Smooth muscle cell (in vitro differentiated cells): ENCODE data around the gene CTBP2. TPM values are rescaled to one million over a fixed set of nuclear protein-coding genes. Genes with fewer than 3 reads are reported as not detected.
A peak's percentile ranks its signal among the peaks of the same experiment; 100 is the strongest.

Source experiments
- DNase-seq: peaks from one replicate; lab custom pipeline; 2025; ENCODE audit not compliant: unreplicated experiment; lab: John Stamatoyannopoulos, UW
- H2AFZ ChIP-seq: fragments of 200-600 bp; sonication (generic); 2 replicates; pipeline ENCODE4 v1.6.0; 2016; ENCODE audit warnings: antibody characterized with exemption, low read depth, mild to moderate bottlenecking
- H3F3A ChIP-seq: fragments of 200-600 bp; sonication (generic); 2 replicates; pipeline ENCODE4 v1.6.0; 2017; ENCODE audit warnings: antibody characterized with exemption, low read depth
- H3K27ac ChIP-seq: fragments of 200-600 bp; sonication (generic); 2 replicates; pipeline ENCODE4 v1.5.1; 2016; ENCODE audit warnings: low read depth, mild to moderate bottlenecking
- H3K27me3 ChIP-seq: fragments of 200-600 bp; sonication (generic); 2 replicates; pipeline ENCODE4 v1.6.1; 2016; ENCODE audit warnings: low read depth, mild to moderate bottlenecking
- H3K36me3 ChIP-seq: fragments of 200-600 bp; sonication (generic); 2 replicates; pipeline ENCODE4 v1.5.1; 2016; ENCODE audit warnings: low read depth
- H3K4me1 ChIP-seq: fragments of 200-600 bp; sonication (generic); 2 replicates; pipeline ENCODE4 v1.5.1; 2016; ENCODE audit warnings: low read depth
- H3K4me2 ChIP-seq: fragments of 200-600 bp; sonication (generic); 2 replicates; pipeline ENCODE4 v1.6.0; 2016; ENCODE audit warnings: mild to moderate bottlenecking
- H3K4me3 ChIP-seq: fragments of 200-600 bp; sonication (generic); 2 replicates; pipeline ENCODE4 v1.5.1; 2016; ENCODE audit warnings: mild to moderate bottlenecking
- H3K79me2 ChIP-seq: fragments of 200-600 bp; sonication (generic); 2 replicates; pipeline ENCODE4 v1.6.0; 2016; ENCODE audit warnings: low read depth, mild to moderate bottlenecking
- H3K9ac ChIP-seq: fragments of 200-600 bp; sonication (generic); 2 replicates; pipeline ENCODE4 v1.6.0; 2016; ENCODE audit warnings: low read depth
- H3K9me3 ChIP-seq: fragments of 200-600 bp; sonication (generic); replicated peaks from 2 replicates; pipeline ENCODE4 v1.5.1; 2016; ENCODE audit warnings: low read depth
- H4K20me1 ChIP-seq: fragments of 200-600 bp; sonication (generic); 2 replicates; pipeline ENCODE4 v1.6.0; 2016; ENCODE audit warnings: low read depth
- WGBS: methylation state at CpG from one replicate; pipeline ENCODE4 v1.1.7; 2016; ENCODE audit warnings: low lambda C conversion rate; 5-methylcytosine and 5-hydroxymethylcytosine counted together
- polyA plus RNA-seq: library from polyadenylated mRNA; unstranded; fragments of >200 nt; fragmentation: Nextera tagmentation; extraction: Ambion mirVana; gene quantifications from 2 replicates; pipeline ENCODE4 v1.2.1, GENCODE V29; 2016
- total RNA-seq: library from RNA; depleted of rRNA; stranded (reverse); fragments of >200 nt; gene quantifications from 2 replicates; pipeline ENCODE4 v1.2.3, GENCODE V29; 2014
- TF ChIP-seq, protein P1 (sequence below): fragments of 200-600 bp; sonication (generic); IDR thresholded peaks from 2 replicates; pipeline ENCODE4 v1.5.1; 2017; ENCODE audit warnings: borderline replicate concordance, mild to moderate bottlenecking, antibody characterized with exemption; ENCODE audit not compliant: insufficient read depth, poor library complexity, severe bottlenecking

CTBP2 gene
- total and polyA plus RNA-seq, 2 experiments from 2014 or later = 49.9 to 69.5 TPM

- H4K20me1 ChIP-seq = peaks cover 100% of the 10 kb centered on the region
- no peak for DNase-seq
- H3F3A ChIP-seq = no peaks in the 10 kb centered on the region
- H3K4me1 ChIP-seq = no peaks in the 10 kb centered on the region
- H3K9me3 ChIP-seq = no peaks in the 10 kb centered on the region
- peaks cover 100% of the 10 kb centered on the region for H3K79me2 ChIP-seq
- H3K4me2 ChIP-seq = no peak overlapping the region
- no peak overlapping the region for H3K4me3 ChIP-seq
- TF ChIP-seq, protein P1, sequence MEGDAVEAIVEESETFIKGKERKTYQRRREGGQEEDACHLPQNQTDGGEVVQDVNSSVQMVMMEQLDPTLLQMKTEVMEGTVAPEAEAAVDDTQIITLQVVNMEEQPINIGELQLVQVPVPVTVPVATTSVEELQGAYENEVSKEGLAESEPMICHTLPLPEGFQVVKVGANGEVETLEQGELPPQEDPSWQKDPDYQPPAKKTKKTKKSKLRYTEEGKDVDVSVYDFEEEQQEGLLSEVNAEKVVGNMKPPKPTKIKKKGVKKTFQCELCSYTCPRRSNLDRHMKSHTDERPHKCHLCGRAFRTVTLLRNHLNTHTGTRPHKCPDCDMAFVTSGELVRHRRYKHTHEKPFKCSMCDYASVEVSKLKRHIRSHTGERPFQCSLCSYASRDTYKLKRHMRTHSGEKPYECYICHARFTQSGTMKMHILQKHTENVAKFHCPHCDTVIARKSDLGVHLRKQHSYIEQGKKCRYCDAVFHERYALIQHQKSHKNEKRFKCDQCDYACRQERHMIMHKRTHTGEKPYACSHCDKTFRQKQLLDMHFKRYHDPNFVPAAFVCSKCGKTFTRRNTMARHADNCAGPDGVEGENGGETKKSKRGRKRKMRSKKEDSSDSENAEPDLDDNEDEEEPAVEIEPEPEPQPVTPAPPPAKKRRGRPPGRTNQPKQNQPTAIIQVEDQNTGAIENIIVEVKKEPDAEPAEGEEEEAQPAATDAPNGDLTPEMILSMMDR = no peak
- H3K27ac ChIP-seq = no peak overlapping the region
- H3K27me3 ChIP-seq = no peaks in the 10 kb centered on the region
- 96% methylated on average over 5 of the region's 5 CpGs for WGBS
- H2AFZ ChIP-seq = no peak overlapping the region
- no peaks in the 10 kb centered on the region for H3K36me3 ChIP-seq
- H3K9ac ChIP-seq = no peak overlapping the region
Measured at GRCh38 chr10:125115409-125115808, 45.0 kb downstream of the CTBP2 start.

DNA sequence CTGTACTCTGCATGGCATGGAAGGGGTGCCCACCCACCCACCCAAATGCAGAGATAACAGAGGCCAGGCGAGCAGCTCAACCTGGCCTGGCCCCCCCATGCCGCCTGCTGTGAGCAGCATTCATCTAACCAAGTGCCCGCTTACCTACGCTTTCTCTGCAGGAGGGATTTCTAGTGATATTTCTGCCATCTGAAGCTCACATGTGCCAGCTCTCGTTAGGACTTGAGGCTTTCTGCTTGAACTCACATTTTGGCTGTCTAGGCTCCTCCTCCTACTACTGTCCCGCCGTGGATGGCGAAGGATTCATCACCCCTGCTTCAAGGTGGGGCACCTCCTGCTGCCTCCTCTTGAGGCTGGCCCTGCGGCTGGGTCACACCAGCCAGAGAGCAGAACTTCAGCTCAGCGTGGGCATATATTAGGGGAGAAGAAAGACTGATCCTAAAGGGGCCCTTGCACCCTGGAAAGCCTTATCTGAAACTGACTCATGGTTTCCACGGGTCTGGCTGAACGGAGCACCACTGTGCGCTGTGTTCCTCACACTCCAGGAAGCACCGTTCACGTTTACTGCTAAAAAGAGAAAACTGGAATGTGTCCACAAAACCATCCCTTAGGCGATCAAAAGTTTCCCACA lies 45.5 kb downstream of the CTBP2 start:
- WGBS = 70% methylated on average over 16 of the region's 16 CpGs
- TF ChIP-seq, protein P1 = no peak
- H2AFZ ChIP-seq = no peak overlapping the region
- H3K4me3 ChIP-seq = no peak overlapping the region
- no peaks in the 10 kb centered on the region for H3K36me3 ChIP-seq
- H4K20me1 ChIP-seq = peaks cover 100% of the 10 kb centered on the region
- no peak overlapping the region for H3K9ac ChIP-seq
- peak overlapping the region; percentile 3 for H3K27ac ChIP-seq
- no peak for DNase-seq
- no peaks in the 10 kb centered on the region for H3K9me3 ChIP-seq
- H3K27me3 ChIP-seq = no peaks in the 10 kb centered on the region
- H3F3A ChIP-seq = no peaks in the 10 kb centered on the region
- H3K4me1 ChIP-seq = no peaks in the 10 kb centered on the region
- H3K79me2 ChIP-seq = peaks cover 100% of the 10 kb centered on the region
- no peak overlapping the region for H3K4me2 ChIP-seq

DNA sequence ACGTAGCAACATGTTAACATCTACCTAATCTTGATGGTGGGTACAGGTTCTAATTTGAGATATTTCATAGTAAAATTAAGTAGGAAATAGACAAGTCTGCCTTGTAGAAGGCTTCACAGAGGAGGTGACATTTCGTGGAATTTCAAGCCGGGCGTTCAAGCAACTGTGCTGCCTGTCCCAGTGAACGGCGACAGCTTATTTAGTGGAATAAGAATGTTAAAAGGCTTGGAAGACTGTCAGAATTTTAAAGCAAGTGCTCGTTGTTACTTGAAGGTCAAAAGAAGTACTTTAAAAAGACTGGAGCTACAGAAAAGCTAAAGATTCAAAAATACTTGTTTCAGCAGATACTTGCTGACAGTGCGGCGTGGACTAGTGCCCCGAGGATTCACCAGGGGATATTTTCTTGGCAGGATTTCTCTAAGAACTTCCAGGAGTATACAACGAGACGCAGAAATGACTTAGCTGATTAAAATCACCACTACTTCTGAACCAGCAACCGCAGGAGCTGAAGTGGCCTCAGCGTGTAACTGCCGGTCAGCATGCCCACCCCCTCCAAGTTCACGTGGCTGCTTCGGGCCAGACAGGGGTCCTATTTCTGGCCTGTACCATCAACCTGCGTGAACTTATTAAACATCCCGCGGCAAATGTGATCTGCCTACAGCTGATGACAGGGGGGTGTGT lies 46.5 kb downstream of the CTBP2 start:
- Histone ChIP-seq H2AFZ (no peak overlapping the region), H4K20me1 (peaks cover 100% of the 10 kb centered on the region), H3K9me3 (no peaks in the 10 kb centered on the region), H3K36me3 (no peaks in the 10 kb centered on the region), H3K27ac (peak overlapping the region; percentile 17), H3K9ac (no peak overlapping the region), H3F3A (no peaks in the 10 kb centered on the region), H3K4me2 (no peak overlapping the region), H3K4me1 (no peaks in the 10 kb centered on the region), H3K79me2 (peaks cover 100% of the 10 kb centered on the region), H3K4me3 (no peak overlapping the region), H3K27me3 (no peaks in the 10 kb centered on the region)
- TF ChIP-seq, protein P1 = no peak
- no peak for DNase-seq
- WGBS = 74% methylated on average over 20 of the region's 20 CpGs
